Endothelial cell of umbilical vein (primary cell): Measurements from ENCODE around the gene PTPRU. TPM values are rescaled to one million over a fixed set of nuclear protein-coding genes. Genes with fewer than 3 reads are reported as not detected.

Experiments
- BruUV-seq: library from RNA; stranded (reverse); fragments of 400-500 nt; replicated peaks from 2 replicates; lab custom pipeline; 2021; lab: Mats Ljungman, UMichigan
- CTCF ChIA-PET: fragments of 300-600, 350-600 bp; sonication (Branson Sonifier 250); formaldehyde crosslinking; loops from one replicate; lab custom pipeline; 2021; ENCODE audit warnings: antibody characterized with exemption, inconsistent platforms; lab: Charles Lee
- POLR2A ChIA-PET: fragments of 300-600, 350-600 bp; sonication (Branson Sonifier 250); formaldehyde crosslinking; loops from one replicate; lab custom pipeline; 2021; ENCODE audit warnings: antibody characterized with exemption, inconsistent platforms; lab: Charles Lee
- DNase-seq: peaks from one replicate; pipeline ENCODE4 v3.0.0-alpha.2; 2011; ENCODE audit warnings: low read depth, low spot score
- FAIRE-seq: peaks from 2 replicates; lab custom pipeline; 2011; peaks lifted over from hg19 to GRCh38; lab: Jason Lieb, UNC
- H2AFZ ChIP-seq: 2 replicates; pipeline ENCODE4 v1.6.0; 2012; ENCODE audit warnings: low read depth, low read length, control low read depth, inconsistent platforms
- H3K27ac ChIP-seq: 2 replicates; pipeline ENCODE4 v1.5.1; 2011; ENCODE audit warnings: low read depth, mild to moderate bottlenecking, control low read depth, low read length, moderate library complexity; ENCODE audit not compliant: insufficient read depth
- H3K27me3 ChIP-seq, 2 experiments: 2 replicates each; pipeline versions ENCODE4 v1.6.0 to v1.6.1; 2011; ENCODE audit warnings: low read length in 2 of 2, mixed read lengths in 1 of 2; ENCODE audit not compliant: control insufficient read depth in 2 of 2, insufficient read depth in 2 of 2
- H3K36me3 ChIP-seq, 2 experiments: 2 replicates in 1 of 2; 3 replicates in 1 of 2; pipeline ENCODE4 v1.5.1; 2011; ENCODE audit warnings: low read length in 2 of 2, mild to moderate bottlenecking in 1 of 2, moderate library complexity in 1 of 2; ENCODE audit not compliant: control insufficient read depth in 2 of 2, insufficient read depth in 2 of 2; ENCODE audit errors: extremely low read depth in 1 of 2
- H3K4me1 ChIP-seq: 3 replicates; pipeline ENCODE4 v1.5.1; 2011; ENCODE audit warnings: mild to moderate bottlenecking, low read length; ENCODE audit not compliant: control insufficient read depth, insufficient read depth; ENCODE audit errors: extremely low read depth
- H3K4me2 ChIP-seq: 2 replicates; pipeline ENCODE4 v1.6.1; 2011; ENCODE audit warnings: low read length, control low read depth, mixed read lengths; ENCODE audit not compliant: insufficient read depth
- H3K4me3 ChIP-seq, 3 experiments: fragments of 200-600 bp in 1 of 3; sonication (generic), shearing (Covaris generic) in 1 of 3; replicated peaks in 1 of 3; 2 replicates each; pipeline ENCODE4 v1.5.1; 2011 to 2016; ENCODE audit warnings: control low read depth in 3 of 3, low read length in 3 of 3, mild to moderate bottlenecking in 2 of 3, inconsistent platforms in 1 of 3, low read depth in 1 of 3, moderate library complexity in 1 of 3; ENCODE audit not compliant: insufficient read depth in 1 of 3
- H3K79me2 ChIP-seq: 2 replicates; pipeline ENCODE4 v1.6.0; 2012; ENCODE audit warnings: low read length, inconsistent platforms; ENCODE audit not compliant: control insufficient read depth, insufficient read depth
- H3K9ac ChIP-seq: replicated peaks from 2 replicates; pipeline ENCODE3; 2011; ENCODE audit warnings: low read length, control low read depth; ENCODE audit not compliant: insufficient read depth; ENCODE audit errors: extremely low read depth
- H3K9me1 ChIP-seq: replicated peaks from 3 replicates; pipeline ENCODE4 v1.6.0; 2011; ENCODE audit warnings: mild to moderate bottlenecking, low read length; ENCODE audit not compliant: control insufficient read depth, insufficient read depth; ENCODE audit errors: extremely low read depth
- H3K9me3 ChIP-seq: replicated peaks from 2 replicates; pipeline ENCODE4 v1.5.1; 2012; ENCODE audit warnings: low read length, inconsistent platforms; ENCODE audit not compliant: control insufficient read depth, insufficient read depth
- H4K20me1 ChIP-seq: replicated peaks from 2 replicates; pipeline ENCODE3; 2011; ENCODE audit warnings: mild to moderate bottlenecking, low read length; ENCODE audit not compliant: control insufficient read depth, insufficient read depth; ENCODE audit errors: extremely low read depth
- EZH2 ChIP-seq: IDR thresholded peaks from 2 replicates; pipeline ENCODE4 v1.6.1; 2012; ENCODE audit warnings: borderline replicate concordance, low read depth, mild to moderate bottlenecking, moderate library complexity, low read length, inconsistent platforms; ENCODE audit not compliant: severe bottlenecking
- FOS ChIP-seq: IDR thresholded peaks from 2 replicates; pipeline ENCODE4 v1.6.1; 2011; ENCODE audit warnings: mild to moderate bottlenecking, low read length, moderate library complexity, borderline replicate concordance; ENCODE audit not compliant: insufficient read depth
- GATA2 ChIP-seq: IDR thresholded peaks from 2 replicates; pipeline ENCODE4 v1.7.0; 2011; ENCODE audit warnings: low read depth, mild to moderate bottlenecking, moderate library complexity, mixed read lengths, low read length; ENCODE audit not compliant: insufficient read length, insufficient read depth
- JUN ChIP-seq: IDR thresholded peaks from 2 replicates; pipeline ENCODE4 v1.6.1; 2011; ENCODE audit warnings: borderline replicate concordance, low read depth; ENCODE audit not compliant: insufficient read length, insufficient read depth
- MYC ChIP-seq: IDR thresholded peaks from one replicate; pipeline ENCODE4 v1.6.1; 2011; ENCODE audit warnings: mild to moderate bottlenecking, low read depth, low read length
- POLR2A ChIP-seq: IDR thresholded peaks from 2 replicates; pipeline ENCODE4 v1.6.1; 2012; ENCODE audit warnings: low read depth, mild to moderate bottlenecking, control low read depth, low read length
- POLR2AphosphoS5 ChIP-seq: IDR thresholded peaks from 2 replicates; pipeline ENCODE4 v1.6.1; 2012; ENCODE audit warnings: low read depth, mild to moderate bottlenecking, control low read depth, low read length, moderate library complexity; ENCODE audit not compliant: insufficient read depth
- dilution Hi-C: fragments of 300-500 bp; cut with MboI; formaldehyde crosslinking; loops from one replicate; pipeline ENCODE4 v1.15.0; 2019; ENCODE audit warnings: low sequenced_read_pairs; ENCODE audit not compliant: extremely low pct_ligation_motif_present
- intact Hi-C: fragments of 100-400 bp; cut with micrococcal nuclease; formaldehyde crosslinking; loops from one replicate; pipeline ENCODE4 v1.10.0; 2022
- polyA plus RNA-seq, 4 experiments: library from polyadenylated mRNA; depleted of rRNA in 3 of 4; stranded (reverse) in 3 of 4; unstranded in 1 of 4; fragments of >200 nt; gene quantifications; 2 replicates each; pipeline versions ENCODE4 v1.2.1 to v1.2.3, GENCODE V29; 2011 to 2012; ENCODE audit warnings: missing spikeins in 1 of 4
- total RNA-seq: library from RNA; stranded (reverse); gene quantifications from 2 replicates; pipeline ENCODE4 v1.2.3, GENCODE V29; 2021
- TF ChIP-seq, protein P1 (sequence below): IDR thresholded peaks from 2 replicates; pipeline ENCODE4 v1.6.1; 2011; ENCODE audit not compliant: insufficient read depth, insufficient read length
- TF ChIP-seq, protein P2 (sequence below), 2 donors: IDR thresholded peaks; 1 replicate in 1 of 2; 2 replicates in 1 of 2; pipeline ENCODE4 v1.5.1; 2011; ENCODE audit warnings: low read length in 2 of 2, mild to moderate bottlenecking in 2 of 2, moderate library complexity in 2 of 2, control low read depth in 1 of 2, inconsistent platforms in 1 of 2, low read depth in 1 of 2; ENCODE audit not compliant: insufficient read depth in 1 of 2; ENCODE audit errors: extremely low read depth in 1 of 2

Gene PTPRU
- total and polyA plus RNA-seq, 2 donors (not counting 3 experiments of a cell fraction or from before 2014, with no cell fraction given), result 0.58 to 2.6 TPM

DNA sequence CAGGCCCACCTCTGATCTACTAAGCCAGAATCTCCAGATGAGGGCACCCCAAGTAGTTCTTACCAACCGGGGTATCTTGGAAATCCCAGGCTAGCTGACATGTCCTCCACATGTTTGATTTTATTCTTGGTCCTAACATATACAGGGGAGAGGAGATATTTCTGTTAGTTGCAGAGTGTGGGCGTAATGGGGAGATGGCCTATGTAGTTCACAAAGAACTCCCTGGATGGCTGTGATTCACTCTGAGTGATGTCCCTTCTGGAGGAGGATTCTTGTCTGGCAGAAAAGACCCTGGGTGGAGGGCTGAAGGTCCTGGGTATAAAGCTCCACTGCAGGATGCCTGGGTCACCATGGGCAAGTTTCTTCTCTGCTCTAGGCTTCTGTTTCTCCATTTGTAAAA is 18.7 kb upstream of the PTPRU start:
- ChIA-PET CTCF (interaction anchor here (1.0 to 1.6 kb wide), 3 partner anchors 15 to 1694 kb away, joined by 3 to 6 read pairs (median 3); no protein-coding TSS in a partner anchor), POLR2A (no interaction called here)
- Histone ChIP-seq H3K9ac (no peak overlapping the region), H3K4me1 (no peaks in the 10 kb centered on the region), H3K4me3 (no peak overlapping the region), H3K79me2 (no peaks in the 10 kb centered on the region), H3K27me3 (no peaks in the 10 kb centered on the region), H3K9me3 (no peaks in the 10 kb centered on the region), H3K36me3 (peaks cover 0 to 6% of the 10 kb centered on the region in 2 experiments), H3K9me1 (no peaks in the 10 kb centered on the region), H3K27ac (no peak overlapping the region), H4K20me1 (no peaks in the 10 kb centered on the region), H3K4me2 (no peak overlapping the region), H2AFZ (no peak overlapping the region)
- FAIRE-seq (no peak), DNase-seq (no peak)
- TF ChIP-seq EZH2 (no peak), JUN (no peak), MYC (no peak), POLR2AphosphoS5 (no peak), GATA2 (no peak), POLR2A (no peak)
- TF ChIP-seq, protein P1, sequence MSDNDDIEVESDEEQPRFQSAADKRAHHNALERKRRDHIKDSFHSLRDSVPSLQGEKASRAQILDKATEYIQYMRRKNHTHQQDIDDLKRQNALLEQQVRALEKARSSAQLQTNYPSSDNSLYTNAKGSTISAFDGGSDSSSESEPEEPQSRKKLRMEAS, result no peak
- no TSS peak for BruUV-seq
- dilution Hi-C loops (no loop called here), intact Hi-C loops (no loop called here)

DNA sequence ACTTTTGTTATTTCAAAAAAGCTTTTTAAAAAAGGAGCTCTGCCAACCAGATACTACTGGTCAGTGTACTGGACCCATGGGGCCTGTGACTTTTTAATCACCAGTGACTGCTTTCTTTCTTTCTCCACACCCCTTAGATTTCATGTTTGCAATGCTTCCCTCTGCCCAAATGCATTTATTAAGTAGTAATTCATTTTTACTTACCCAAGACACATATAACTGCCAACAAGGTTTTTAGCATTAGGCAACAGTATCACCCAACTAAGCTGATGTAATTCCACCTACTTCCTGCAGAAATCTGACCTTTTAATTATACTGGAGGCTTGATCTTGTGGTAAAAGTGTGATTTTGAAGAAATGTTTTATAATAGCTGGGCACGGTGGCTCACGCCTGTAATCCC is 18.1 kb upstream of the PTPRU start:
- POLR2A ChIA-PET, result no interaction called here
- intact Hi-C loops, result no loop called here
- TF ChIP-seq EZH2, result no peak
- TF ChIP-seq JUN, result no peak
- no peak for TF ChIP-seq MYC
- TF ChIP-seq, protein P2, sequence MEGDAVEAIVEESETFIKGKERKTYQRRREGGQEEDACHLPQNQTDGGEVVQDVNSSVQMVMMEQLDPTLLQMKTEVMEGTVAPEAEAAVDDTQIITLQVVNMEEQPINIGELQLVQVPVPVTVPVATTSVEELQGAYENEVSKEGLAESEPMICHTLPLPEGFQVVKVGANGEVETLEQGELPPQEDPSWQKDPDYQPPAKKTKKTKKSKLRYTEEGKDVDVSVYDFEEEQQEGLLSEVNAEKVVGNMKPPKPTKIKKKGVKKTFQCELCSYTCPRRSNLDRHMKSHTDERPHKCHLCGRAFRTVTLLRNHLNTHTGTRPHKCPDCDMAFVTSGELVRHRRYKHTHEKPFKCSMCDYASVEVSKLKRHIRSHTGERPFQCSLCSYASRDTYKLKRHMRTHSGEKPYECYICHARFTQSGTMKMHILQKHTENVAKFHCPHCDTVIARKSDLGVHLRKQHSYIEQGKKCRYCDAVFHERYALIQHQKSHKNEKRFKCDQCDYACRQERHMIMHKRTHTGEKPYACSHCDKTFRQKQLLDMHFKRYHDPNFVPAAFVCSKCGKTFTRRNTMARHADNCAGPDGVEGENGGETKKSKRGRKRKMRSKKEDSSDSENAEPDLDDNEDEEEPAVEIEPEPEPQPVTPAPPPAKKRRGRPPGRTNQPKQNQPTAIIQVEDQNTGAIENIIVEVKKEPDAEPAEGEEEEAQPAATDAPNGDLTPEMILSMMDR (IDR thresholded peaks at IDR 0.05; ENCODE audit: extremely low read depth in 1 of 2, insufficient read depth in 1 of 2, low read depth in 1 of 2, low read length in 2 of 2), result no peak
- TF ChIP-seq, protein P1, result no peak
- no peak for TF ChIP-seq POLR2AphosphoS5
- no peak for TF ChIP-seq FOS
- no peak for TF ChIP-seq GATA2
- TF ChIP-seq POLR2A, result no peak

More for the DNA sequence above, 18.1 kb upstream of the PTPRU start:
- DNase-seq (no peak), FAIRE-seq (peak; percentile 21)
- dilution Hi-C loops, result no loop called here
- no peak overlapping the region for H3K4me2 ChIP-seq
- no peak overlapping the region for H3K9ac ChIP-seq
- no peaks in the 10 kb centered on the region for H3K9me3 ChIP-seq
- no peak overlapping the region for H2AFZ ChIP-seq
- CTCF ChIA-PET, result interaction anchor here (1.4 to 1.6 kb wide), 2 partner anchors 16 to 1562 kb away, joined by 3 to 6 read pairs; no protein-coding TSS in a partner anchor
- H3K79me2 ChIP-seq, result no peaks in the 10 kb centered on the region
- no peaks in the 10 kb centered on the region for H3K27me3 ChIP-seq
- H3K36me3 ChIP-seq, result peaks cover 0 to 4% of the 10 kb centered on the region in 2 experiments
- no peak overlapping the region for H3K27ac ChIP-seq
- H3K9me1 ChIP-seq, result no peaks in the 10 kb centered on the region
- no TSS peak for BruUV-seq
- H3K4me3 ChIP-seq, result no peak overlapping the region
- no peaks in the 10 kb centered on the region for H3K4me1 ChIP-seq
- no peaks in the 10 kb centered on the region for H4K20me1 ChIP-seq
